ENCODE results near the gene TNS3. TPM values are rescaled to one million over a fixed set of nuclear protein-coding genes. Genes with fewer than 3 reads are reported as not detected.

Gene TNS3
- total RNA-seq, 1 donor from 2014 or later, result 5.7 TPM

DNA sequence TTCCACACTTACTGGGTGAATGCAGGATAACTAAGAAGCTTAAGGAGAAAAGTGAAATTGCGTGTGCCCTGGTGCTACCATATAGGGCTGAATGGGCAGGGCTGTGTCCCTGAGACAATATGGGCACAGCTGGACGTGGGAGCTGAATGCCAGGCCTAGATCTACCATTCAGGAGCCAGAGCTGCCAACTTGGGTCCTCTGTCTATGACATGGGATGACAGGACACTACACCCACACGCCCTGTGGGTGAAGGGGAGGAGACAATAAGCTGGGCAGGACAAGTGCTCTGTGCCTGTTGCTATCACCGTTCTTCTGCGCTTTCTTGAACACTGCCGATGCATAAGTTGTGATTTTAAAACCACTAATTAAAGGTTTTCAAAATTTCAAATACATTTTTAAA is 293.9 kb downstream of the TNS3 start:
- intact Hi-C loops (cut with micrococcal nuclease), result no loop called here
- Mint-ChIP-seq H3K4me3 (no peak overlapping the region), H3K27ac (no peak overlapping the region), H3K4me1 (peaks cover 17% of the 10 kb centered on the region), H3K36me3 (ENCODE audit: low read depth) (peaks cover 7% of the 10 kb centered on the region), H3K27me3 (no peaks in the 10 kb centered on the region), H3K9me3 (no peaks in the 10 kb centered on the region)
- no peak for DNase-seq

DNA sequence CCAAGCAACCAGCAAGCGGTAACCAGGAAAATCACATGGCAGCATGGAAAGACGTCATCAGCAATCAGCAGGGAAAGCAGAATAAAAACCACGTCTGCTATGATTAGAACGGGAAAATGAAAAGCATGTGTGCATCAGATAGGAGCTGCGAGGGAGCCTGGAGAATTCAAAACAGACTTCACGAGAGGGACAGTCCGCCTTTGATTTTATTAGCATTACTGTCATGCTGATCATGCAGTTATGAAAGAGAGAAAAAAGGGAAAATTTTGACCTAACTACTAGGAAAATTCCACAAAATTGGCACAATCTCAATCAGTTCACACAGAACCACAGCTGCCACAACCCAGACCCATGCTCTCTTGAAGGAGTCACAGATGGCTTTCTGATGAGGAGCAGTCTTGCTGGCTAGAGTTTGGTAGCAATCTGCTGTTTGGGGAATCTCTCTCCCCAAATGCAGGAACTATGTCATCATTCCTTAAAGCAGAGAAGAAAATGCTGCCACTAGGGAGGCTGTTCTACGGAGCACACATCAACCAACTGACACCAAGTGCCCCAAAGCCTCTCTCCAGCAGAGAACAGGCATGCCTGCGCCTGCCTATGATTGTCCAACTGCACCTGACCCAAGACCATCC is 295.9 kb downstream of the TNS3 start:
- intact Hi-C loops (cut with micrococcal nuclease), result no loop called here
- Mint-ChIP-seq H3K9me3 (no peaks in the 10 kb centered on the region), H3K36me3 (ENCODE audit: low read depth) (peaks cover 1% of the 10 kb centered on the region), H3K4me3 (no peak overlapping the region), H3K27me3 (no peaks in the 10 kb centered on the region), H3K27ac (no peak overlapping the region), H3K4me1 (peaks cover 7% of the 10 kb centered on the region)
- DNase-seq, result no peak

GRCh38 chr7:47284691-47285635 is 296.9 kb downstream of the TNS3 start:
- Mint-ChIP-seq H3K4me3 (no peak overlapping the region), H3K36me3 (ENCODE audit: low read depth) (peaks cover 1% of the 10 kb centered on the region), H3K4me1 (no peaks in the 10 kb centered on the region), H3K9me3 (no peaks in the 10 kb centered on the region), H3K27ac (no peak overlapping the region), H3K27me3 (no peaks in the 10 kb centered on the region)
- no peak for DNase-seq
- intact Hi-C loops (cut with micrococcal nuclease), result no loop called here

DNA sequence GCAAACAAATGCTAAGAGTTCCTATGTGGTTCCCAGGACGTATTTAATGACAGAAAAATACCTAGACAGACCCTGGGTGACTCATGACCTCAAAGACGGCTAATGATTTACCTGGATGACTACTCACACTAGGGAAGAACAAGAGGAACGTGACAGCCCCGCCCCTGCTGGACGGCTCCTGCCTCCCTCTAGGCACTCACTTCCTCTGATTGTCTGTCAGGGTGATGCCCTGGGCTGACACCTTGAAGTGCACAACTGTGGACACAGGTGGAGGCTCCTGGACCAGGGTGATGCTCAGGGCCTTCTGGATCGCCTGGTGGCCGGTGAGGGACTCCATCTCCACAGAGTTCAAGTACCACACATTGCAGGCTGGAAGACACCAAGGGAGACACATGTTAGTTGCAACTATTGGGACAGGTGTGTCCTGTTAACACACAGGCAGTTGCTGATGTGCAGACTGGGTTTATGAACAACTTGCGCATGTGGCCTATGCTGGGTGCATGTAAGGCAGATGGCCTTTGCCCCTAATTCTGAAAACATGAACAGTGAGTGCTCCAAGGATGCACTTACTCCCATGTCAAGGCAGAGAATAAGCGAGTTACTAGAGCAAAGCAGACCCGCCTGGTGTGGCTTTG is 298.3 kb downstream of the TNS3 start:
- intact Hi-C loops (cut with micrococcal nuclease), result no loop called here

GRCh38 chr7:47282790-47283496 is 299.0 kb downstream of the TNS3 start:
- intact Hi-C loops (cut with micrococcal nuclease), result no loop called here
- Mint-ChIP-seq H3K9me3 (no peaks in the 10 kb centered on the region), H3K36me3 (ENCODE audit: low read depth) (no peaks in the 10 kb centered on the region), H3K27me3 (no peaks in the 10 kb centered on the region), H3K4me3 (no peak overlapping the region), H3K27ac (no peak overlapping the region), H3K4me1 (no peaks in the 10 kb centered on the region)
- no peak for DNase-seq

More for the DNA sequence above, 298.3 kb downstream of the TNS3 start:
- no peak for DNase-seq
- no peak overlapping the region for H3K4me3 Mint-ChIP-seq
- no peaks in the 10 kb centered on the region for H3K27me3 Mint-ChIP-seq
- no peaks in the 10 kb centered on the region for H3K36me3 Mint-ChIP-seq (ENCODE audit: low read depth)
- H3K4me1 Mint-ChIP-seq, result no peaks in the 10 kb centered on the region
- no peaks in the 10 kb centered on the region for H3K9me3 Mint-ChIP-seq
- no peak overlapping the region for H3K27ac Mint-ChIP-seq

DNA sequence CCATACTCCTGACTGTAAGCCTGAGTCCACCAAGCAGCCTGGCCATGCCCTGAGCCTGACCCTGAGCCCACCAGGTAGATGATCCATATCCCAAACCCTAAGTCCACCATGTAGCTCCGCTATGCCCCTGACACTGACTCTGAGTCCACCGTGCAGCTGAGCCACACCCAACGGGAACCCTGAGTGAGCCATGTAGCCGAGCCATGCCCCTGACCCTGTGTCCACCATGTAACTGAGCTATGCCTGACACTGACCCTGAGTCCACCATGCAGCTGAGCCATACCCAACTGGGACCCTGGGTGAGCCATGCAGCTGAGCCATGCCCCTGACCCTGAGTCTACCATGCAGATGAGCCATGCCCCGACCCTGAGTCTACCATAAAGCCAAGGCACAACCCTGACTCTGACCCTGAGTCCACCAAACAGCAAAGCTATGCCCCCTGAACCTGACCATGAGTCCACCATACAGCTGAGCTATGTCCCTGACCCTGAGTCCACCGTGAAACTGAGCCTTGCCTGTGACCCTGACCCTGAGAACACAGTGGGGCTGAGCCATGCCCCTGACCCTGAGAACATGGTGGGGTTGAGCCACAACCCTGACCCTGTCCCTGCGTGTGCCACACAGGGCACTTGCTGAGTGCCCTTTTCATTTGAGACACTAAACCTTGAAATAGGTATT is 299.8 kb downstream of the TNS3 start:
- Mint-ChIP-seq H3K27me3 (no peaks in the 10 kb centered on the region), H3K4me3 (no peak overlapping the region), H3K9me3 (no peaks in the 10 kb centered on the region), H3K36me3 (ENCODE audit: low read depth) (no peaks in the 10 kb centered on the region), H3K4me1 (no peaks in the 10 kb centered on the region), H3K27ac (no peak overlapping the region)
- DNase-seq, result no peak
- intact Hi-C loops (cut with micrococcal nuclease), result no loop called here

GRCh38 chr7:47281161-47281560 is 300.8 kb downstream of the TNS3 start:
- Mint-ChIP-seq H3K4me3 (no peak overlapping the region), H3K27me3 (no peaks in the 10 kb centered on the region), H3K36me3 (ENCODE audit: low read depth) (no peaks in the 10 kb centered on the region), H3K4me1 (no peaks in the 10 kb centered on the region), H3K9me3 (no peaks in the 10 kb centered on the region), H3K27ac (no peak overlapping the region)
- intact Hi-C loops (cut with micrococcal nuclease), result no loop called here
- no peak for DNase-seq

GRCh38 chr7:47280114-47280513 is 301.8 kb downstream of the TNS3 start:
- Mint-ChIP-seq H3K4me1 (no peaks in the 10 kb centered on the region), H3K27ac (no peak overlapping the region), H3K4me3 (no peak overlapping the region), H3K36me3 (ENCODE audit: low read depth) (no peaks in the 10 kb centered on the region), H3K9me3 (no peaks in the 10 kb centered on the region), H3K27me3 (no peaks in the 10 kb centered on the region)
- no peak for DNase-seq
- intact Hi-C loops (cut with micrococcal nuclease), result no loop called here

DNA sequence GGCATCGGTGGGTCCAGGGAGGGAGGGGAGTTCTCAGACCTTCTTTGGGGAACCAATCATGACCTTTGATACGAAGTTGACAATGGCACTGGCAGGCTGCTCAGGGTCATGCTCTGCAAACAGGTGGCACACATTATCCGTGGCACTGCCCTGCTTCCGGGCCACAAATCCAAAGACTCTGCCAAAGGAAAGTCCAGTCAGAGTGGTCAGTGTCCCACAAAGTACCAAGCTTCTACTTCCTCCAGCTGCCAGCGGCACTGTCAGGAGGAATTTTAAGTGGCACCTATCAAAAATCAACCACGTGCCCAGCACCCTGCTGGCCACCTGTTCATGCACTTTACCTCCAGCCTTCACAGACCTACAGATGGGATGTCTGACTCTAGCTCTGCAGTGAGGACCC is 303.9 kb downstream of the TNS3 start:
- H3K4me3 Mint-ChIP-seq, result no peak overlapping the region
- intact Hi-C loops (cut with micrococcal nuclease), result no loop called here
- no peaks in the 10 kb centered on the region for H3K36me3 Mint-ChIP-seq (ENCODE audit: low read depth)
- no peaks in the 10 kb centered on the region for H3K9me3 Mint-ChIP-seq
- H3K4me1 Mint-ChIP-seq, result no peaks in the 10 kb centered on the region
- no peak overlapping the region for H3K27ac Mint-ChIP-seq
- DNase-seq, result no peak
- H3K27me3 Mint-ChIP-seq, result no peaks in the 10 kb centered on the region

DNA sequence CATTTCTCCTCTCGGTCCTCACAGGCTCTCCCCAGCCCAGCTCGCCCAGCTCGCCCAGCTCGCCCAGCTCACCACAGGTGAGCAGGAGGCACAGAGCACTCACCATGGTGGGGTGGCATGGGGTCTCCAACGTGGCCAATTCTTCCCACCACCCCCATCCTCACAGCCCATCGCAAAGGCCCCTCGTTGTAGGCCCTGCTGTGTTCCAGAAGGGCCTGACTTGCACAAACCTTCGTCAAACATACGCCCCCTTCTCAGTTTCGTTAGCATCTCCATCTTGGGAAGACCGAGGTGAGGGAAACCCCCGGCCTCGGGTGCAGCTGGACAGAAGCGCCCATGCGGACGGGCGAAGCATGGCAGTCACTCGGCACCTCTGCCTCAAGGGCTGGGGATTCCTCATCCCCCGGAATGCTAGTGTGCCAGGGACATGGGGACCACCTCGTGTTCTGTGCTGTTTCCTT is 304.6 kb downstream of the TNS3 start:
- H3K4me3 Mint-ChIP-seq, result no peak overlapping the region
- no peaks in the 10 kb centered on the region for H3K27me3 Mint-ChIP-seq
- H3K9me3 Mint-ChIP-seq, result no peaks in the 10 kb centered on the region
- no peaks in the 10 kb centered on the region for H3K36me3 Mint-ChIP-seq (ENCODE audit: low read depth)
- intact Hi-C loops (cut with micrococcal nuclease), result no loop called here
- no peak for DNase-seq
- no peaks in the 10 kb centered on the region for H3K4me1 Mint-ChIP-seq
- no peak overlapping the region for H3K27ac Mint-ChIP-seq

- H3K4me3 Mint-ChIP-seq, result no peak overlapping the region
- intact Hi-C loops (cut with micrococcal nuclease), result no loop called here
- H3K36me3 Mint-ChIP-seq (ENCODE audit: low read depth), result no peaks in the 10 kb centered on the region
- no peaks in the 10 kb centered on the region for H3K9me3 Mint-ChIP-seq
- H3K4me1 Mint-ChIP-seq, result peaks cover 4% of the 10 kb centered on the region
- no peaks in the 10 kb centered on the region for H3K27me3 Mint-ChIP-seq
- H3K27ac Mint-ChIP-seq, result no peak overlapping the region
- DNase-seq, result no peak
These were observed 307.7 kb downstream of the TNS3 start for GRCh38 chr7:47273974-47274766.

GRCh38 chr7:47273088-47273487 is 308.8 kb downstream of the TNS3 start:
- intact Hi-C loops (cut with micrococcal nuclease), result no loop called here
- Mint-ChIP-seq H3K4me1 (peaks cover 4% of the 10 kb centered on the region), H3K36me3 (ENCODE audit: low read depth) (no peaks in the 10 kb centered on the region), H3K9me3 (no peaks in the 10 kb centered on the region), H3K27me3 (no peaks in the 10 kb centered on the region), H3K27ac (no peak overlapping the region), H3K4me3 (no peak overlapping the region)
- no peak for DNase-seq

GRCh38 chr7:47271749-47272148 is 310.2 kb downstream of the TNS3 start:
- H3K27me3 Mint-ChIP-seq, result no peaks in the 10 kb centered on the region
- DNase-seq, result no peak
- no peaks in the 10 kb centered on the region for H3K9me3 Mint-ChIP-seq
- H3K4me3 Mint-ChIP-seq, result no peak overlapping the region
- intact Hi-C loops (cut with micrococcal nuclease), result no loop called here
- H3K36me3 Mint-ChIP-seq (ENCODE audit: low read depth), result no peaks in the 10 kb centered on the region
- H3K4me1 Mint-ChIP-seq, result peaks cover 4% of the 10 kb centered on the region
- H3K27ac Mint-ChIP-seq, result no peak overlapping the region
